ENCODE results near the gene DSCAM.

Gene DSCAM

DNA sequence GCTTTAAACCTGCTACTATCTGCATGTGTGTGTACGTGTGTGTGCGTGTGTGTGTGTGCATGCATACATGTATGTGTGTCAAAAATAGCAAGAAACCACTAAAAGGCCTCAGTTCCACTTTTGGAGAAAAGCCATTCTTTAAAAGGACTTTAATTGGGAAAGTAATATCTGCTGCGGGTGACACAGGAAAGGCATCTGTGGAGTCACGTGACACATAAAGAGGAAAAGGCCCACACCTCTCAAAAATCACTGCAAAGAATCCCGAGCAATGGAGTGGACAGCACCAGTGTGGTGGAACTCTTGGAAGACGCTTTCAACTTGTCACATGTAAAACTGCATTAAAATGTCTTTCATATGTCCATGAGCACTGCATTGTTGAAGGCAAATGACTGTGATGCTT is 63.6 kb downstream of the DSCAM start:
- DNase-seq (ENCODE audit: low read depth, low spot score): no peak
- no peak overlapping the region for H3K27ac ChIP-seq

- H3K27ac ChIP-seq: no peak overlapping the region
- no peak for DNase-seq (ENCODE audit: low read depth, low spot score)
These were observed 76.4 kb downstream of the DSCAM start for GRCh38 chr21:40770435-40771055.

GRCh38 chr21:40769231-40769630 is 77.7 kb downstream of the DSCAM start:
- H3K27ac ChIP-seq: no peak overlapping the region
- no peak for DNase-seq (ENCODE audit: low read depth, low spot score)

DNA sequence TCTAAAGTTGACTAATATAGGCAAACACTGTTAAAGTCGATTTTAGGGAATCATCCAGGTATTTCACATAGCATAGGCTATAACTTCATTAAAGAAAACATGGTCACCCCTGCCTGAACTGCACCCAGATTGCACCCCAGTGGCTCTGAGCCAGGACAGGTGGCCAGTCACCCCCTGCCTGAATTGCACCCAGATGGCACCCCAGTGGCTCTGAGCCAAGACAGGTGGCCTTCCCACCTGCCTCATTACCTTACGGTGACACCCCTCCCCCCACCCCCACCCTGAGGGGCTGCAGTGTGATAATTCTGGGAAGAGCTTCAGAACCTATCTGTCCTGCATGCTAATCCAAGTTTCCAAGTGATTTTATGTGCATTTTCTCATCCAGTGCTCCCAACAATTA is 78.9 kb downstream of the DSCAM start:
- H3K27ac ChIP-seq: no peak overlapping the region
- DNase-seq (ENCODE audit: low read depth, low spot score): no peak

GRCh38 chr21:40766381-40766780 is 80.6 kb downstream of the DSCAM start:
- no peak overlapping the region for H3K27ac ChIP-seq
- DNase-seq (ENCODE audit: low read depth, low spot score): no peak

DNA sequence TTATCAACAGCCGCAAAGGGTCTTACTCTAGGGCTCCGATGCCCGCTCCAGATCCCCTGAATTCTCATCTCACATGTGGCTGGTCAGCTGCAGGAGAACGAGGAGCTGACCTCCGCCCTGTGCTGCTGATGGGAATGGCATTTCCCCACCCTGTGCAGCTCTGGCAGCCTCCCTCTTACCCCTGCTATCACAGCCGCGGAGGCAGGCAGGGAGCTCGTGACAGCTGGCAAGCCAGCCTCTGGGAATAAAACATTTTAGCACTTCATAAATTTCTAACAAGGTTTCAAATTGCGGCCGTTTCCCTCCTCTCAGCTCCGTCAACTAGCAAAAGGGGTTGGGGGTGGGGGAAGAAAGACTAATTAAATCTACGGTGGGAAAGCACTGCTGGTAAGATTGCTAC is 81.1 kb downstream of the DSCAM start:
- no peak overlapping the region for H3K27ac ChIP-seq
- no peak for DNase-seq (ENCODE audit: low read depth, low spot score)

DNA sequence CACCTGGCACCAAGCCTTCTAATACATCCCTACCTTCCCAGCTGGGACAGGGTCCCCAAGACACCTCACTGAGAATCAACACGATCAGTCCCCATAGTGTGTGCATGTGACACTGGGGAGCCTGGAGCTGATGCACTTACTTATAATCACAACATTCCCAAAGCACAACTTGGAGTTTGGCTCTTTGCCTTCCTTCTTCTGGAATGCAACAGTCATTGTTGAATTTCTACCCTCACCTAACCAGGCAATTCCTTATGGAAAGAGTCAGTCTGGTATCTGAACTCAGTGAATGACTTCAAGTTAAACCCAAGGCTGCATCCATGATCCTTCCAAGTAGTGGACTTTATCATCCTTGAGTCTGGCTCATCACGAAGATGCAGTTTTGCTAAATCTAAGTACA is 86.1 kb downstream of the DSCAM start:
- H3K27ac ChIP-seq: no peak overlapping the region
- DNase-seq (ENCODE audit: low read depth, low spot score): no peak

DNA sequence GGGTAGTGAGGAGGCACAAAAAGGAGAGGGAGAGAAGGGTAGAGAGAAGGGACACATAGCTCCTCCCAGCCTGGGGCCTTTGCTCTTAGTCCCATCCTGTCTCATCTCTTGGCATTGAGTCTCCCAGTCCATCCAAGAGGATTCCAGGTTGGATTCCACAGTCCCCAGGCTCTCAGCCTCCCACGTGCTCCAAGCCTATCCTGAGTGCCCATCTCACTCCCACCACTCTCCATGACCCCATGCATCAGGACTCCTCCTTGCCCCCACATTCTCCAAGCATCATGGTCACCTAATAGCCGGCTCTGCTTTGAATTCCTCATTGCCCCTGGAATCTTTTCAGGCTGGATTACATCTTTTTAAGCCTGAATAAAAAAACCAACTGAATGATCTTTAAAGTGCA is 87.9 kb downstream of the DSCAM start:
- DNase-seq (ENCODE audit: low read depth, low spot score): no peak
- H3K27ac ChIP-seq: no peak overlapping the region

DNA sequence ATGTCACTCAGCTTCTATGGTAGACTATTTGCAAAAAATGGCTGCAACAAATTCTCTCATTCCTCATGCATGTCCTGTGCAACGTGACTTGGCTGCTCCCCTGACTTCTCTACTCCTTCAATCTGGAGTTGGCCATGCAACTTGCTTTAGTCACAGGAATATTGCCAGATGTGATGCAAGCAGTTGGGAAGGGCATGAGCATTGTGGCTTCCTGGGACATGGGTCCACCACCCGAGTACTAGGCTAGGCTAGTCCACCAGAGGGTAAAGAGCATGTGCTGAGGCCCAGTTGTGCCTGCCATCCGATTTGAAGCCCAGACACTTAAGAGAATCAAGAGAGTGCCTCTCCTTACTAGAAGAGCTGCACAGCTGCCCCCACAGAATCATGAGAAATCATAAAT is 89.6 kb downstream of the DSCAM start:
- no peak for DNase-seq (ENCODE audit: low read depth, low spot score)

GRCh38 chr21:40754466-40754865 is 92.5 kb downstream of the DSCAM start:
- no peak overlapping the region for H3K27ac ChIP-seq
- no peak for DNase-seq (ENCODE audit: low read depth, low spot score)

More for the DNA sequence above, 89.6 kb downstream of the DSCAM start:
- H3K27ac ChIP-seq: no peak overlapping the region

DNA sequence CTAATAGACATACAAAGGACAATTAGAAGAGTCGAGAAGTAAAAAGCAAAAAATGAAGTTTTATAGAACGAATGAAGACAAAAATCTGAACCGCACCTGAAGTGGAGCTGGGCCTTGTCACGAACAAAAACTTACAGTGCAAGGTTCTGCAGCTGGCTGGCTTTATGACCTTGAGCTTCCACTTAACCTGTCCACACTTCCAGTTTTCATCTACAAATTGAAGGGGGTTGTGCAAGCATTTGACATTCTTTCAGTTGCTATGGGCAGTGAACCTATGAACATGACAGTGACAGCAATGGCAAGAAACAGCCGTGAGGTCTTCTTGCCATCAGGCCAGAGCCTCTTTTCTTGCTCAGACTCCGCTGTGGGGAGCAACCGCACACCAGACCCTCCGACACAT is 93.2 kb downstream of the DSCAM start:
- DNase-seq (ENCODE audit: low read depth, low spot score): no peak
- H3K27ac ChIP-seq: no peak overlapping the region

- H3K27ac ChIP-seq: no peak overlapping the region
These were observed 94.8 kb downstream of the DSCAM start for GRCh38 chr21:40752125-40752524.

DNA sequence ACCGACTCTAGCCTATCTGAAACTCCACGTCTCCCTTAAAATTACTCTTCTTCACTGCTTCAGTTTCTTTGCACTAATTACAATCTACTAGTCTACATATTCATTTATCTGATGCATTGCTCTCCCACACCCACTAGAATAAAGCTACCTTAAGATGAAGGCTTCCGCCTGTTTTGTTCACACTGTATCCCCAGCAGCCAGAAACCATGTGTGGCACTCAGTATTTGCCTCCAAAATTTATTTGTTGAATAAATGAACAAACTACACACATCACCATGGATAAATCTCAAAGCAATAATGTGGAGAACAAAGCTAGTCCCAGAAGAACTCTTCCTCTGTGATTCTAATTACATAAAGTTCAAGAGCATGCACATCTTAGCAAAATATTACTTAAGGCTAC is 95.7 kb downstream of the DSCAM start:
- no peak for DNase-seq (ENCODE audit: low read depth, low spot score)
- no peak overlapping the region for H3K27ac ChIP-seq

More at GRCh38 chr21:40752125-40752524, 94.8 kb downstream of the DSCAM start:
- DNase-seq (ENCODE audit: low read depth, low spot score): no peak

DNA sequence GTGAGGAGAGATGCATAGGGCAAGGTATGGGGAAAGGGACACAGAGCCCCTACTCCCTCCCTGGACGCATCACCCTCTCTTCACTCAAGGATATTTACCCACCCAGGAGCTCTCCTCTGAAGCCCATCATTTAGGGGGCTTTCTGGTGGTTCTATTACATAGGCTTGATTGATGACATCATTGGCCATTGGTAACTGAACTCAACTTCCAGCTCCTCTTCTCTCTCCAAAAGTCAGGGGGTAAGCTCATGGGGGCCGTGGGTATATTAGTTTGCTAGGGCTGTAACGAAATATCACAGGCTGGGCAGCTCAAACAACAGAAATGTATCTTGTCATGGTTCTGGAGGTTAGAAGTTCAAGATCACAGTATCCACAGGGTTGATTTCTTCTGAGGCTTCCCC is 110.8 kb downstream of the DSCAM start:
- no peak overlapping the region for H3K27ac ChIP-seq

GRCh38 chr21:40733024-40733397 is 113.9 kb downstream of the DSCAM start:
- no peak for DNase-seq (ENCODE audit: low read depth, low spot score)
- no peak overlapping the region for H3K27ac ChIP-seq

More for the DNA sequence above, 110.8 kb downstream of the DSCAM start:
- no peak for DNase-seq (ENCODE audit: low read depth, low spot score)

GRCh38 chr21:40732253-40733023 is 114.5 kb downstream of the DSCAM start:
- H3K27ac ChIP-seq: no peak overlapping the region
- DNase-seq (ENCODE audit: low read depth, low spot score): no peak

DNA sequence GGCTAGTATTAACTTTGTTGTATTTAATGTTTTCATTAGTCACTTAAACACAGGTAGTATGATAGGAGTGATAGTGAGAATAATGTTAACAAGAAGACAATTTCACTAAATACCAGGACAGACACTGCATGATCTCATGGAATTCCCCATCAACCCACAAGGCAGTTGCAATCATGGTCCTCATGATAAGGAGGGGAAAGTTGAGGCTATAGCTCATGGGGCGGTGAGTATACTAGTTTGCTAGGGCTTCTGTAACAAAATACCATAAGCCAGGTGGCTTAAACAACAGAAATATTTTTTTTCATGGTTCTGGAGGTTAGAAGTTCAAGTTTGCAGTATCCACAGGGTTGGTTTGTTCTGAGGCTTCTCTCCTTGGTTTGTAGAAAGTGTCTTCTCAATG is 115.8 kb downstream of the DSCAM start:
- H3K27ac ChIP-seq: no peak overlapping the region
- DNase-seq (ENCODE audit: low read depth, low spot score): no peak

DNA sequence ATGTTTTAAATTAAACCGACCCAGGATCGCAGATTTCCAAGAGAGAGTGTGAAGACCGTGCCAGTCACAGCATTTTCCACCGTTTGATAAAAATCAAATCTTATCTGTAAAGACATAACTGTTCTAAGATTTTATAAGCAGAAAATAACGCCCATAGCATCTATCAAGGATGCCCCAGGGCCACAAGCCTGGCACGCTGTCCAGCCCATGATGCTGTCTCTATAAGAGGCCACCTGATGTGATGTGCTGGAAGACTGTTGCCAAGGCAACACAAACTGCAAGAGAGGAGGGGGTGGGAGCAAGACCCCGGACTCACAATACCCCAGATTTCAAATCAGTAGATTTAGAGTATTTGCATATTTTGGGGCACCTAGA is 116.5 kb downstream of the DSCAM start:
- no peak for DNase-seq (ENCODE audit: low read depth, low spot score)
- H3K27ac ChIP-seq: no peak overlapping the region

- no peak for DNase-seq (ENCODE audit: low read depth, low spot score)
- H3K27ac ChIP-seq: no peak overlapping the region
These were observed 117.1 kb downstream of the DSCAM start for GRCh38 chr21:40729761-40730425.

DNA sequence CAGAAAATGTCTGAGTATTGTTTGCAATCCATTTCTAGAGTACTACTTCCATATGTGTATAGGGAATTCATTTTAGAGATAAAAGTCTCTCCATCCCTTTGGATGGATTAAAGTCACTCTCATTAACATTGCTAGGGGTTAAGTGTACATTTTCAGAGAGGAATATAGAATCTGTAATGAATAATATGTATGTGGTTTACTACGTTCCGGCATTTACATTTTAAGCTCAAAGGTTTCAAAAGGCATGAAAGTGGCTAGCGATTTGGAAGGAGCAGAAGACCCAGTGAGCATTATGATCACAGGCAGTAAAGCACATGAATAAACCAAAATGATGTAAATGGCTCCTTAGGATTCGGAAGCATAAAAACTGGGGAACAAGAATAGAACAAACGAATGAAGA is 123.0 kb downstream of the DSCAM start:
- H3K27ac ChIP-seq: no peak overlapping the region
- no peak for DNase-seq (ENCODE audit: low read depth, low spot score)

- DNase-seq (ENCODE audit: low read depth, low spot score): no peak
- no peak overlapping the region for H3K27ac ChIP-seq
These were observed 123.6 kb downstream of the DSCAM start for GRCh38 chr21:40723317-40723716.

DNA sequence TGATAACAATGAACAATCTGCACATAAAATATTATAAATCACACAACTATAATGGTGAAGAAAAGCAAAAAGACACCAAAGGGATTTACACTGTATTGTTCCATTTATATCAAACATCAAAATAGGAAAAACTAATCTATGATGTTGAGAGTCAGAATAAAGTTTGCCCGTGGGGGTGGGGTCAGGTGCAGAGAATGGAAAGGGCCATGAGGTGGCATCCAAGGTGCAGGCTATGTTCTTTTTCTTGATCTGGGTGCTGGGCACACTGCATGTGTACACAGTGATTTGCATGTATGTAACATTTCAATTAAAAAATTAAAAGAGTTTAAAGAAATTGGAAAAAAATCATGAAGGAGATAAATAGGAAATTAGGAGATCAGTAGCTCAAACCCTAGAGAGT is 127.3 kb downstream of the DSCAM start:
- no peak for DNase-seq (ENCODE audit: low read depth, low spot score)
- H3K27ac ChIP-seq: no peak overlapping the region
